K562 (cell line): ENCODE results near the gene SEBOX. TPM values are rescaled to one million over a fixed set of nuclear protein-coding genes. Genes with fewer than 3 reads are reported as not detected.
A peak's percentile ranks its signal among the peaks of the same experiment; 100 is the strongest.

ENCODE experiments used
- ARID4B ChIP-seq: sonication (generic); formaldehyde crosslinking; IDR thresholded peaks from 2 replicates; pipeline ENCODE4 v1.8.0; 2022; ENCODE audit warnings: mild to moderate bottlenecking, missing genetic modification reagents
- BCLAF1 ChIP-seq, 2 experiments: fragments of 450-650 bp in 1 of 2; IDR thresholded peaks; 2 replicates each; pipeline ENCODE4 v1.6.1; 2011 to 2017; ENCODE audit warnings: low read depth in 2 of 2, antibody characterized with exemption in 1 of 2, borderline replicate concordance in 1 of 2, low read length in 1 of 2, mild to moderate bottlenecking in 1 of 2, mixed read lengths in 1 of 2; ENCODE audit not compliant: control insufficient read depth in 1 of 2
- BDP1 ChIP-seq: IDR thresholded peaks from 3 replicates; pipeline ENCODE4 v1.6.1; 2011; ENCODE audit not compliant: insufficient read length, insufficient read depth
- CEBPG ChIP-seq, 3 experiments: fragments of 200-800 bp in 1 of 3; sonication (Bioruptor generic) in 1 of 3; sonication (generic) in 1 of 3; formaldehyde crosslinking in 1 of 3; IDR thresholded peaks in 2 of 3; conservative IDR thresholded peaks in 1 of 3; 2 replicates each; pipeline versions ENCODE4 v1.6.1 to v1.8.0; 2016 to 2022; ENCODE audit warnings: missing compliant biosample characterization in 2 of 3, missing genetic modification characterization in 2 of 3, mild to moderate bottlenecking in 1 of 3, missing genetic modification reagents in 1 of 3
- FIP1L1 ChIP-seq: fragments of 200-400 bp; formaldehyde crosslinking; IDR thresholded peaks from 2 replicates; pipeline ENCODE4 v1.6.1; 2018; ENCODE audit warnings: mild to moderate bottlenecking, low read depth, low read length; ENCODE audit not compliant: poor library complexity, severe bottlenecking
- FOXP1 ChIP-seq: sonication (generic); formaldehyde crosslinking; IDR thresholded peaks from 2 replicates; pipeline ENCODE4 v1.8.0; 2022; ENCODE audit warnings: mild to moderate bottlenecking, missing genetic modification reagents
- GATA2 ChIP-seq: sonication (generic); formaldehyde crosslinking; IDR thresholded peaks from 2 replicates; pipeline ENCODE4 v1.4.0; 2020; ENCODE audit warnings: mild to moderate bottlenecking, missing genetic modification reagents
- ID3 ChIP-seq, 2 experiments: fragments of 250-450 bp in 1 of 2; fragments of 450-650 bp in 1 of 2; sonication (Bioruptor Pico) in 1 of 2; IDR thresholded peaks; 2 replicates each; pipeline versions ENCODE4 v1.6.1 to v1.8.0; 2016 to 2021; ENCODE audit warnings: mild to moderate bottlenecking in 2 of 2, moderate library complexity in 2 of 2, missing compliant biosample characterization in 1 of 2, missing genetic modification characterization in 1 of 2
- KDM5B ChIP-seq: fragments of 200-600 bp; sonication (generic); IDR thresholded peaks from 2 replicates; pipeline ENCODE4 v1.6.1; 2012; ENCODE audit warnings: low read depth, mild to moderate bottlenecking, moderate library complexity, low read length, control low read depth, inconsistent platforms; ENCODE audit not compliant: insufficient replicate concordance
- NCOA1 ChIP-seq: fragments of 450-650 bp; IDR thresholded peaks from 2 replicates; pipeline ENCODE4 v1.6.1; 2016; ENCODE audit warnings: low read depth
- PML ChIP-seq: IDR thresholded peaks from 2 replicates; pipeline ENCODE4 v1.6.1; 2012; ENCODE audit warnings: low read length, inconsistent platforms
- RBM15 ChIP-seq: fragments of 200-400 bp; formaldehyde crosslinking; IDR thresholded peaks from 2 replicates; pipeline ENCODE4 v1.6.1; 2018; ENCODE audit warnings: mild to moderate bottlenecking, low read length, moderate library complexity; ENCODE audit not compliant: insufficient read depth
- U2AF1 ChIP-seq: fragments of 200-400 bp; formaldehyde crosslinking; optimal IDR thresholded peaks from 2 replicates; pipeline ENCODE3; 2017; ENCODE audit warnings: mild to moderate bottlenecking, low read depth, low read length, moderate library complexity
- ZKSCAN1 ChIP-seq: fragments of 150-350 bp; IDR thresholded peaks from 2 replicates; pipeline ENCODE4 v1.6.1; 2016; ENCODE audit warnings: low read depth, low read length
- ZNF277 ChIP-seq: fragments of 250-450 bp; sonication (Bioruptor Pico); IDR thresholded peaks from 2 replicates; pipeline ENCODE4 v1.8.0; 2022; ENCODE audit warnings: inconsistent platforms, mild to moderate bottlenecking, moderate library complexity, borderline replicate concordance
- polyA plus RNA-seq, 8 experiments: library from polyadenylated mRNA; depleted of rRNA in 4 of 8; stranded (reverse) in 5 of 8; unstranded in 3 of 8; fragments of >200 nt; fragmentation: Nextera tagmentation in 2 of 8; fragmentation: Illumina TruSeq in 1 of 8; extraction: Ambion mirVana in 2 of 8; extraction: Trizol in 1 of 8; gene quantifications; 2 replicates each; pipeline versions ENCODE4 v1.2.1 to v1.2.3, GENCODE V29; 2011 to 2014; ENCODE audit warnings: inconsistent platforms in 1 of 8, missing spikeins in 1 of 8
- total RNA-seq, 7 experiments: library from RNA; depleted of rRNA in 6 of 7; stranded (reverse); fragments of >200 nt in 6 of 7; fragmentation: Illumina TruSeq in 2 of 7; extraction: Trizol in 2 of 7; gene quantifications; 2 replicates each; pipeline versions ENCODE4 v1.2.1 to v1.2.3, GENCODE V29; 2011 to 2021; ENCODE audit warnings: low replicate concordance in 1 of 7

Gene SEBOX
- total and polyA plus RNA-seq, 9 of the 15 experiments (the other 6 are each of a cell fraction or from before 2014, with no cell fraction given), result not detected

GRCh38 chr17:28357061-28357900, 7.7 kb downstream of the SEBOX start, which contains the start of gene POLDIP2 (continued):
- no peak for TF ChIP-seq GATA2 (CRISPR knock-in tag)
- TF ChIP-seq NCOA1, result peak; percentile 69
- 0 out of 2 replicates have a peak, but pooled peaks have one; percentile 48 for TF ChIP-seq FOXP1
- peak; percentile 77 for TF ChIP-seq U2AF1
- TF ChIP-seq CEBPG (CRISPR knock-in tag; IDR thresholded peaks at IDR 0.05), result no peak
- TF ChIP-seq CEBPG (tag; conservative IDR thresholded peaks at IDR 0.05 in 1 of 2, IDR thresholded peaks at IDR 0.05 in 1 of 2), result no peak
- TF ChIP-seq ID3 (CRISPR knock-in tag; IDR thresholded peaks at IDR 0.05), result no peak
- TF ChIP-seq ID3 (tag; IDR thresholded peaks at IDR 0.05), result 0 out of 2 replicates have a peak, but pooled peaks have one; percentile 20
- TF ChIP-seq ZKSCAN1, result no peak
- TF ChIP-seq BCLAF1 (IDR thresholded peaks at IDR 0.05; ENCODE audit: borderline replicate concordance in 1 of 2, control insufficient read depth in 1 of 2, low read depth in 2 of 2, low read length in 1 of 2), result peak in 1 of 2 experiments; percentile 89; a peak in 1 of 4 replicates
- peak; percentile 87 for TF ChIP-seq KDM5B
- TF ChIP-seq PML, result peak; percentile 60; the same call in 1 of the 2 replicates
- TF ChIP-seq BDP1, result no peak
- TF ChIP-seq FIP1L1, result peak; percentile 87
- no peak for TF ChIP-seq ZNF277 (CRISPR knock-in tag)
- TF ChIP-seq RBM15, result no peak
- peak; percentile 34; the same call in 1 of the 2 replicates for TF ChIP-seq ARID4B (CRISPR knock-in tag)
